OCI-LY1 (cell line): ENCODE data around the gene S100PBP.
A peak's percentile ranks its signal among the peaks of the same experiment; 100 is the strongest.

ENCODE experiments used
- H2AFZ ChIP-seq: fragments of 200-600 bp; sonication (generic), shearing (Covaris generic); 2 replicates; pipeline ENCODE4 v1.6.0; 2014; ENCODE audit warnings: antibody characterized with exemption, mild to moderate bottlenecking, low read length
- H3F3A ChIP-seq: fragments of 200-600 bp; sonication (generic), shearing (Covaris generic); 2 replicates; pipeline ENCODE4 v1.6.0; 2014; ENCODE audit warnings: mild to moderate bottlenecking, antibody characterized with exemption, low read length, moderate library complexity; ENCODE audit not compliant: insufficient read depth
- H3K27ac ChIP-seq: fragments of 200-600 bp; sonication (generic); 2 replicates; pipeline ENCODE4 v1.5.1; 2014; ENCODE audit warnings: low read length, mixed run types, mild to moderate bottlenecking, low read depth; ENCODE audit not compliant: poor library complexity, severe bottlenecking
- H3K27me3 ChIP-seq: fragments of 200-600 bp; sonication (generic); 2 replicates; pipeline ENCODE4 v1.6.0; 2014; ENCODE audit warnings: antibody characterized with exemption, mild to moderate bottlenecking, low read length, moderate library complexity; ENCODE audit not compliant: insufficient read depth
- H3K36me3 ChIP-seq: fragments of 200-600 bp; sonication (generic); 2 replicates; pipeline ENCODE4 v1.6.1; 2014; ENCODE audit warnings: mild to moderate bottlenecking, antibody characterized with exemption, low read length, moderate library complexity, mixed read lengths; ENCODE audit not compliant: insufficient read depth
- H3K4me1 ChIP-seq: fragments of 200-600 bp; sonication (generic); 2 replicates; pipeline ENCODE4 v1.5.1; 2014; ENCODE audit warnings: mild to moderate bottlenecking, low read length, moderate library complexity; ENCODE audit not compliant: insufficient read depth, severe bottlenecking
- H3K4me2 ChIP-seq: fragments of 200-600 bp; sonication (generic), shearing (Covaris generic); 2 replicates; pipeline ENCODE4 v1.6.1; 2014; ENCODE audit warnings: low read length
- H3K4me3 ChIP-seq: fragments of 200-600 bp; sonication (generic); 2 replicates; pipeline ENCODE4 v1.5.1; 2014; ENCODE audit warnings: low read length, low read depth, mild to moderate bottlenecking, mixed read lengths; ENCODE audit not compliant: poor library complexity, severe bottlenecking
- H3K79me2 ChIP-seq: fragments of 200-600 bp; shearing (Covaris generic); 2 replicates; pipeline ENCODE4 v1.6.1; 2016; ENCODE audit warnings: mixed run types, low read length, mixed read lengths; ENCODE audit not compliant: insufficient read depth
- H3K9ac ChIP-seq: fragments of 200-600 bp; sonication (generic), shearing (Covaris generic); 2 replicates; pipeline ENCODE4 v1.6.1; 2014; ENCODE audit warnings: mild to moderate bottlenecking, low read length, mixed read lengths
- H3K9me2 ChIP-seq: fragments of 200-600 bp; sonication (generic), shearing (Covaris generic); 2 replicates; pipeline ENCODE4 v1.6.1; 2014; ENCODE audit warnings: low read depth, mild to moderate bottlenecking, low read length, mixed read lengths
- H3K9me3 ChIP-seq: fragments of 200-600 bp; shearing (Covaris generic); 2 replicates; pipeline ENCODE4 v1.6.1; 2014; ENCODE audit warnings: low read length, mixed read lengths
- H4K20me1 ChIP-seq: fragments of 200-600 bp; sonication (generic), shearing (Covaris generic); 2 replicates; pipeline ENCODE4 v1.6.0; 2016; ENCODE audit warnings: mild to moderate bottlenecking, low read length; ENCODE audit not compliant: insufficient read depth
- CTCF ChIP-seq: fragments of 200-600 bp; sonication (generic), shearing (Covaris generic); IDR thresholded peaks from 2 replicates; pipeline ENCODE4 v1.5.1; 2017; ENCODE audit warnings: mild to moderate bottlenecking, antibody characterized with exemption, low read length, moderate library complexity, mixed read lengths
- EZH2 ChIP-seq: fragments of 200-600 bp; sonication (generic), shearing (Covaris generic); IDR thresholded peaks from 2 replicates; pipeline ENCODE4 v1.8.0; 2017; ENCODE audit warnings: borderline replicate concordance, mixed run types, mild to moderate bottlenecking, antibody characterized with exemption, low read length, moderate library complexity, mixed read lengths

Gene S100PBP

GRCh38 chr1:32811917-32812316, 5.5 kb upstream of the S100PBP start:
- no peak overlapping the region for H3K4me2 ChIP-seq
- no peak overlapping the region for H2AFZ ChIP-seq
- H3K4me3 ChIP-seq: no peak overlapping the region
- H3K27me3 ChIP-seq: no peaks in the 10 kb centered on the region
- H4K20me1 ChIP-seq: no peaks in the 10 kb centered on the region
- peaks cover 80% of the 10 kb centered on the region for H3K36me3 ChIP-seq
- no peak overlapping the region for H3K27ac ChIP-seq
- H3F3A ChIP-seq: no peaks in the 10 kb centered on the region
- H3K79me2 ChIP-seq: peaks cover 53% of the 10 kb centered on the region
- H3K9me3 ChIP-seq: no peaks in the 10 kb centered on the region
- no peaks in the 10 kb centered on the region for H3K9me2 ChIP-seq
- TF ChIP-seq EZH2 (no peak), CTCF (no peak)
- peaks cover 16% of the 10 kb centered on the region for H3K4me1 ChIP-seq
- H3K9ac ChIP-seq: no peak overlapping the region

GRCh38 chr1:32813941-32814739, 3.3 kb upstream of the S100PBP start:
- no peak overlapping the region for H3K4me2 ChIP-seq
- no peaks in the 10 kb centered on the region for H3K9me2 ChIP-seq
- H3K4me1 ChIP-seq: peaks cover 26% of the 10 kb centered on the region
- H3K27ac ChIP-seq: no peak overlapping the region
- no peaks in the 10 kb centered on the region for H4K20me1 ChIP-seq
- H3K36me3 ChIP-seq: peaks cover 59% of the 10 kb centered on the region
- H3K9ac ChIP-seq: no peak overlapping the region
- no peak overlapping the region for H3K4me3 ChIP-seq
- H3F3A ChIP-seq: no peaks in the 10 kb centered on the region
- H3K27me3 ChIP-seq: no peaks in the 10 kb centered on the region
- H3K79me2 ChIP-seq: peaks cover 53% of the 10 kb centered on the region
- H2AFZ ChIP-seq: no peak overlapping the region
- TF ChIP-seq CTCF (no peak), EZH2 (no peak)
- H3K9me3 ChIP-seq: no peaks in the 10 kb centered on the region

DNA sequence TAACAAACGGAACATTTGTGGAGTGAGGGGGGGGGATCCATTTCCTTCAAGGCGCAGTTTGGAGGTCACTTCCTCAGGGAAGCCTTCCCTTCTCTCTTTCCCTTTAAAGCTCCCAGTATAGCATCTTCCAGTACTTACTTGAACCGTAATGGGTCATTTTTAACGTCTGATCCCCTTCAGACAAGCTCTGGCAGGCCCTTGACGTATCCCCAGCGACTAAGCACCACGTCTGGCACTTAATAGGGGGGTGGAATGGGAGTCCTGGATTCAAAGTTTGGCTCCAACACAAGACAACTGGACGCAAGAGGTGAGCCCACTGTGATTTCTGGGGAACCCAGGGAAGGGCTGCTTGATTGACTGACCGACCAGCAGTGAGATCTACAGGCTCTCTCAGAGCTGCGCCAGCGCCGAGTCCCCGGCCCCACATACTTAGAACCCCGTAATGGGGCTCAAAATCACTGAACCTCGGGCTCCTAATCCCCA, 736 bp upstream of the S100PBP start:
- H3F3A ChIP-seq: no peaks in the 10 kb centered on the region
- peak overlapping the region; percentile 99 for H3K4me3 ChIP-seq
- TF ChIP-seq EZH2 (no peak), CTCF (no peak)
- no peaks in the 10 kb centered on the region for H4K20me1 ChIP-seq
- H3K27ac ChIP-seq: peak overlapping the region; percentile 66
- H3K36me3 ChIP-seq: peaks cover 34% of the 10 kb centered on the region
- peak overlapping the region; percentile 93 for H3K9ac ChIP-seq
- H2AFZ ChIP-seq: no peak overlapping the region
- H3K4me2 ChIP-seq: peak overlapping the region; percentile 68
- peaks cover 39% of the 10 kb centered on the region for H3K4me1 ChIP-seq
- no peaks in the 10 kb centered on the region for H3K9me2 ChIP-seq
- H3K79me2 ChIP-seq: peaks cover 49% of the 10 kb centered on the region
- H3K27me3 ChIP-seq: no peaks in the 10 kb centered on the region
- no peaks in the 10 kb centered on the region for H3K9me3 ChIP-seq
